ENCODE data around the gene PDZRN4.
"Not testable (repeated sequence)": the region's sequence is repeated elsewhere in the genome, so short reads cannot be mapped to it uniquely, and the experiment has no call there.

The PDZRN4 gene

GRCh38 chr12:41254004-41254914, 66.1 kb downstream of the PDZRN4 start:
- H3K9ac ChIP-seq (ENCODE audit: low read depth, low read length), result no peak overlapping the region
- no peaks in the 10 kb centered on the region for H3K36me3 ChIP-seq (ENCODE audit: insufficient read depth, low read length)
- H3K27me3 ChIP-seq (ENCODE audit: control insufficient read depth, insufficient read depth, low read length), result no peaks in the 10 kb centered on the region
- no peaks in the 10 kb centered on the region for H3K4me1 ChIP-seq (ENCODE audit: control insufficient read depth, insufficient read depth, low read length)
- no peak overlapping the region for H3K4me2 ChIP-seq (ENCODE audit: low read length)
- no peaks in the 10 kb centered on the region for H3K9me3 ChIP-seq (replicated peaks; ENCODE audit: low read length)
- no peak overlapping the region for H3K4me3 ChIP-seq (ENCODE audit: low read length)

- H3K9me3 ChIP-seq (replicated peaks; ENCODE audit: low read length); H3K9ac ChIP-seq (ENCODE audit: low read depth, low read length); H3K4me2 ChIP-seq (ENCODE audit: low read length); H3K36me3 ChIP-seq (ENCODE audit: insufficient read depth, low read length); H3K4me1 ChIP-seq (ENCODE audit: control insufficient read depth, insufficient read depth, low read length); H3K27me3 ChIP-seq (ENCODE audit: control insufficient read depth, insufficient read depth, low read length); H3K4me3 ChIP-seq (ENCODE audit: low read length): not testable (repeated sequence)
These were observed 75.1 kb downstream of the PDZRN4 start for GRCh38 chr12:41263196-41263595.

- Histone ChIP-seq H3K4me1 (ENCODE audit: control insufficient read depth, insufficient read depth, low read length) (no peaks in the 10 kb centered on the region), H3K9me3 (replicated peaks; ENCODE audit: low read length) (no peaks in the 10 kb centered on the region), H3K4me3 (ENCODE audit: low read length) (no peak overlapping the region), H3K4me2 (ENCODE audit: low read length) (no peak overlapping the region), H3K27me3 (ENCODE audit: control insufficient read depth, insufficient read depth, low read length) (no peaks in the 10 kb centered on the region), H3K9ac (ENCODE audit: low read depth, low read length) (no peak overlapping the region), H3K36me3 (ENCODE audit: insufficient read depth, low read length) (no peaks in the 10 kb centered on the region)
These were observed 76.2 kb downstream of the PDZRN4 start for GRCh38 chr12:41264281-41264680.

GRCh38 chr12:41269056-41269455, 80.9 kb downstream of the PDZRN4 start:
- H3K4me1 ChIP-seq (ENCODE audit: control insufficient read depth, insufficient read depth, low read length), result no peaks in the 10 kb centered on the region
- H3K27me3 ChIP-seq (ENCODE audit: control insufficient read depth, insufficient read depth, low read length), result no peaks in the 10 kb centered on the region
- H3K4me2 ChIP-seq (ENCODE audit: low read length), result no peak overlapping the region
- no peak overlapping the region for H3K4me3 ChIP-seq (ENCODE audit: low read length)
- no peak overlapping the region for H3K9ac ChIP-seq (ENCODE audit: low read depth, low read length)
- H3K36me3 ChIP-seq (ENCODE audit: insufficient read depth, low read length), result no peaks in the 10 kb centered on the region
- no peaks in the 10 kb centered on the region for H3K9me3 ChIP-seq (replicated peaks; ENCODE audit: low read length)

- no peaks in the 10 kb centered on the region for H3K4me1 ChIP-seq (ENCODE audit: control insufficient read depth, insufficient read depth, low read length)
- no peak overlapping the region for H3K9ac ChIP-seq (ENCODE audit: low read depth, low read length)
- no peaks in the 10 kb centered on the region for H3K36me3 ChIP-seq (ENCODE audit: insufficient read depth, low read length)
- H3K4me3 ChIP-seq (ENCODE audit: low read length), result no peak overlapping the region
- H3K4me2 ChIP-seq (ENCODE audit: low read length), result no peak overlapping the region
- no peaks in the 10 kb centered on the region for H3K9me3 ChIP-seq (replicated peaks; ENCODE audit: low read length)
- peaks cover 2% of the 10 kb centered on the region for H3K27me3 ChIP-seq (ENCODE audit: control insufficient read depth, insufficient read depth, low read length)
These were observed 83.4 kb downstream of the PDZRN4 start for GRCh38 chr12:41271489-41271888.

GRCh38 chr12:41274643-41275042, 86.5 kb downstream of the PDZRN4 start:
- Histone ChIP-seq H3K4me1 (ENCODE audit: control insufficient read depth, insufficient read depth, low read length) (no peaks in the 10 kb centered on the region), H3K9me3 (replicated peaks; ENCODE audit: low read length) (no peaks in the 10 kb centered on the region), H3K4me2 (ENCODE audit: low read length) (no peak overlapping the region), H3K36me3 (ENCODE audit: insufficient read depth, low read length) (no peaks in the 10 kb centered on the region), H3K4me3 (ENCODE audit: low read length) (no peak overlapping the region), H3K9ac (ENCODE audit: low read depth, low read length) (no peak overlapping the region), H3K27me3 (ENCODE audit: control insufficient read depth, insufficient read depth, low read length) (peaks cover 2% of the 10 kb centered on the region)

GRCh38 chr12:41277100-41277945, 89.2 kb downstream of the PDZRN4 start:
- H3K36me3 ChIP-seq (ENCODE audit: insufficient read depth, low read length), result no peaks in the 10 kb centered on the region
- H3K27me3 ChIP-seq (ENCODE audit: control insufficient read depth, insufficient read depth, low read length), result peaks cover 2% of the 10 kb centered on the region
- H3K4me1 ChIP-seq (ENCODE audit: control insufficient read depth, insufficient read depth, low read length), result no peaks in the 10 kb centered on the region
- peak overlapping the region; percentile 30 for H3K4me2 ChIP-seq (ENCODE audit: low read length)
- no peaks in the 10 kb centered on the region for H3K9me3 ChIP-seq (replicated peaks; ENCODE audit: low read length)
- no peak overlapping the region for H3K4me3 ChIP-seq (ENCODE audit: low read length)
- no peak overlapping the region for H3K9ac ChIP-seq (ENCODE audit: low read depth, low read length)

- Histone ChIP-seq H3K4me3 (ENCODE audit: low read length) (no peak overlapping the region), H3K4me1 (ENCODE audit: control insufficient read depth, insufficient read depth, low read length) (no peaks in the 10 kb centered on the region), H3K4me2 (ENCODE audit: low read length) (no peak overlapping the region), H3K9me3 (replicated peaks; ENCODE audit: low read length) (no peaks in the 10 kb centered on the region), H3K9ac (ENCODE audit: low read depth, low read length) (no peak overlapping the region), H3K27me3 (ENCODE audit: control insufficient read depth, insufficient read depth, low read length) (peaks cover 2% of the 10 kb centered on the region), H3K36me3 (ENCODE audit: insufficient read depth, low read length) (no peaks in the 10 kb centered on the region)
These were observed 89.8 kb downstream of the PDZRN4 start for GRCh38 chr12:41277946-41278267.

- H3K4me1 ChIP-seq (ENCODE audit: control insufficient read depth, insufficient read depth, low read length), result not testable (repeated sequence)
These were observed 92.4 kb downstream of the PDZRN4 start for GRCh38 chr12:41280341-41281095.

GRCh38 chr12:41285470-41285869, 97.3 kb downstream of the PDZRN4 start:
- not testable (repeated sequence) for H3K4me2 ChIP-seq (ENCODE audit: low read length); H3K4me1 ChIP-seq (ENCODE audit: control insufficient read depth, insufficient read depth, low read length); H3K9ac ChIP-seq (ENCODE audit: low read depth, low read length); H3K4me3 ChIP-seq (ENCODE audit: low read length); H3K9me3 ChIP-seq (replicated peaks; ENCODE audit: low read length); H3K36me3 ChIP-seq (ENCODE audit: insufficient read depth, low read length); H3K27me3 ChIP-seq (ENCODE audit: control insufficient read depth, insufficient read depth, low read length)

More at GRCh38 chr12:41280341-41281095, 92.4 kb downstream of the PDZRN4 start:
- not testable (repeated sequence) for H3K9ac ChIP-seq (ENCODE audit: low read depth, low read length); H3K36me3 ChIP-seq (ENCODE audit: insufficient read depth, low read length); H3K4me3 ChIP-seq (ENCODE audit: low read length); H3K4me2 ChIP-seq (ENCODE audit: low read length); H3K27me3 ChIP-seq (ENCODE audit: control insufficient read depth, insufficient read depth, low read length); H3K9me3 ChIP-seq (replicated peaks; ENCODE audit: low read length)

- Histone ChIP-seq H3K4me3 (ENCODE audit: low read length) (no peak overlapping the region), H3K36me3 (ENCODE audit: insufficient read depth, low read length) (no peaks in the 10 kb centered on the region), H3K9ac (ENCODE audit: low read depth, low read length) (no peak overlapping the region), H3K9me3 (replicated peaks; ENCODE audit: low read length) (no peaks in the 10 kb centered on the region), H3K4me2 (ENCODE audit: low read length) (no peak overlapping the region), H3K27me3 (ENCODE audit: control insufficient read depth, insufficient read depth, low read length) (no peaks in the 10 kb centered on the region), H3K4me1 (ENCODE audit: control insufficient read depth, insufficient read depth, low read length) (no peaks in the 10 kb centered on the region)
These were observed 98.3 kb downstream of the PDZRN4 start for GRCh38 chr12:41286426-41286825.
